Loucy (cell line): ENCODE measurements around the gene MAP3K13.
A peak's percentile ranks its signal among the peaks of the same experiment; 100 is the strongest.

Experiments
- H2AFZ ChIP-seq: fragments of 200-600 bp; sonication (generic); 2 replicates; pipeline ENCODE4 v1.6.0; 2016; ENCODE audit warnings: antibody characterized with exemption, mild to moderate bottlenecking, low read length, moderate library complexity
- H3F3A ChIP-seq: fragments of 200-600 bp; 2 replicates; pipeline ENCODE4 v1.6.0; 2016; ENCODE audit warnings: antibody characterized with exemption, low read depth, mild to moderate bottlenecking
- H3K27me3 ChIP-seq: fragments of 200-600 bp; sonication (generic); 2 replicates; pipeline ENCODE4 v1.6.1; 2014; ENCODE audit warnings: low read length, mild to moderate bottlenecking; ENCODE audit not compliant: insufficient read depth, poor library complexity, severe bottlenecking
- H3K36me3 ChIP-seq: fragments of 200-600 bp; sonication (generic); 2 replicates; pipeline ENCODE4 v1.6.1; 2016; ENCODE audit warnings: low read length; ENCODE audit not compliant: insufficient read depth
- H3K4me1 ChIP-seq: fragments of 200-600 bp; sonication (generic); 2 replicates; pipeline ENCODE4 v1.5.1; 2014; ENCODE audit warnings: low read length, mild to moderate bottlenecking; ENCODE audit not compliant: insufficient read depth, poor library complexity, severe bottlenecking
- H3K4me2 ChIP-seq: fragments of 200-600 bp; sonication (generic); 2 replicates; pipeline ENCODE4 v1.6.0; 2014; ENCODE audit warnings: antibody characterized with exemption, low read length, low read depth, mild to moderate bottlenecking; ENCODE audit not compliant: poor library complexity, severe bottlenecking
- H3K4me3 ChIP-seq: fragments of 200-600 bp; sonication (generic); 2 replicates; pipeline ENCODE4 v1.5.1; 2014; ENCODE audit warnings: low read length, mild to moderate bottlenecking, mixed read lengths; ENCODE audit not compliant: poor library complexity, severe bottlenecking
- H3K79me2 ChIP-seq: fragments of 200-600 bp; sonication (generic); 2 replicates; pipeline ENCODE4 v1.6.1; 2014; ENCODE audit warnings: low read length; ENCODE audit not compliant: insufficient read depth
- H3K9ac ChIP-seq: fragments of 200-600 bp; sonication (generic); 2 replicates; pipeline ENCODE4 v1.6.0; 2014; ENCODE audit warnings: mild to moderate bottlenecking, low read depth, low read length, moderate library complexity; ENCODE audit not compliant: poor library complexity, severe bottlenecking
- H3K9me2 ChIP-seq: fragments of 200-600 bp; sonication (generic); replicated peaks from 2 replicates; pipeline ENCODE4 v1.6.1; 2016; ENCODE audit warnings: low read depth, low read length, mixed read lengths
- H3K9me3 ChIP-seq: fragments of 200-600 bp; sonication (generic); 2 replicates; pipeline ENCODE4 v1.6.1; 2014; ENCODE audit warnings: mild to moderate bottlenecking, antibody characterized with exemption, low read length, low read depth; ENCODE audit not compliant: insufficient read depth
- H4K20me1 ChIP-seq: fragments of 200-600 bp; sonication (generic); 2 replicates; pipeline ENCODE4 v1.6.0; 2014; ENCODE audit warnings: antibody characterized with exemption, low read length, mild to moderate bottlenecking; ENCODE audit not compliant: insufficient read depth, poor library complexity, severe bottlenecking
- EZH2phosphoT487 ChIP-seq: fragments of 200-600 bp; IDR thresholded peaks from 2 replicates; pipeline ENCODE4 v1.6.1; 2018; ENCODE audit warnings: antibody characterized with exemption, mild to moderate bottlenecking, moderate library complexity, borderline replicate concordance
- TF ChIP-seq, protein P1 (sequence below): fragments of 200-600 bp; sonication (generic); conservative IDR thresholded peaks from 2 replicates; pipeline ENCODE4 v1.5.1; 2014; ENCODE audit warnings: mild to moderate bottlenecking, antibody characterized with exemption, low read length

Gene MAP3K13

DNA sequence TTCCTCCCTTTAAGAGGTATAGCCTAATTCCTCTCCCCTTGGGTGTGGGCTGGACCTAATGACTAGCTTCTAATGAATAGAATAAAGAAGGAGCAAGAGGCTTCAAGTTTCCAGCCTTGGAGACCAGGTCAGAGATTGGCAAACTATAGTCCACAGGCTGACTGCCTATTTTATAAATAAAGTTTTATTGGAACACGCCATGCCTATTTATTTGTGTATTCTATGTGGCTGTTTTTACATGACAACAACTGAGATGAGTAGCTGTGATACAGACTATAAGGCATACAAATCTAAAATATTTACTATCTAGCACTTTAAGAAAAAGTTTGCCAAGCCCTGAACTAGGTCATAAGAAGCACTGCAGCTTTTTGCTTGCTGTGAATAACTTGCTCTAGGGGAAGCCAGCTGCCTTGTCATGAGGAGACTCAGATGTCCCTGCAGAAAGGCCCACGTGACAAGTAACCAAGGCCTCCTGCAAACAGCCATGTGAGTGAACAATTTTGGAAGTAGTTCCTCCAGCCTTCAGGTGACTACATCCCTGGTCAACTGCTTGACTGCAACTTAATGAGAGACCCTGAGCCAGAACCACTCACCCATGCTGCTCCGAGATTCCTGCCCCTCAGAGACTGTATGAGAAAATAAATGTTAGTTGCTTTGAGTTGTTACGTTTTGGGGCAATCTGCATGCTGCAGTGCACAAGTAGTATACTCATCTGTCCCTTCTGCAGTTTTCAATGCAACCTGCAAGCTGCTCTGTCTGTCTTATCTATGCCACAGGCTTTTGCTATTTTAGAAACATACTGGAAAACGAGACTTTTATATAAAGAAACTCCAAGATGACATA lies 21.1 kb upstream of the MAP3K13 start:
- no peaks in the 10 kb centered on the region for H3F3A ChIP-seq
- no peaks in the 10 kb centered on the region for H3K36me3 ChIP-seq
- no peaks in the 10 kb centered on the region for H3K9me3 ChIP-seq
- H4K20me1 ChIP-seq = no peaks in the 10 kb centered on the region
- no peak for TF ChIP-seq EZH2phosphoT487
- TF ChIP-seq, protein P1, sequence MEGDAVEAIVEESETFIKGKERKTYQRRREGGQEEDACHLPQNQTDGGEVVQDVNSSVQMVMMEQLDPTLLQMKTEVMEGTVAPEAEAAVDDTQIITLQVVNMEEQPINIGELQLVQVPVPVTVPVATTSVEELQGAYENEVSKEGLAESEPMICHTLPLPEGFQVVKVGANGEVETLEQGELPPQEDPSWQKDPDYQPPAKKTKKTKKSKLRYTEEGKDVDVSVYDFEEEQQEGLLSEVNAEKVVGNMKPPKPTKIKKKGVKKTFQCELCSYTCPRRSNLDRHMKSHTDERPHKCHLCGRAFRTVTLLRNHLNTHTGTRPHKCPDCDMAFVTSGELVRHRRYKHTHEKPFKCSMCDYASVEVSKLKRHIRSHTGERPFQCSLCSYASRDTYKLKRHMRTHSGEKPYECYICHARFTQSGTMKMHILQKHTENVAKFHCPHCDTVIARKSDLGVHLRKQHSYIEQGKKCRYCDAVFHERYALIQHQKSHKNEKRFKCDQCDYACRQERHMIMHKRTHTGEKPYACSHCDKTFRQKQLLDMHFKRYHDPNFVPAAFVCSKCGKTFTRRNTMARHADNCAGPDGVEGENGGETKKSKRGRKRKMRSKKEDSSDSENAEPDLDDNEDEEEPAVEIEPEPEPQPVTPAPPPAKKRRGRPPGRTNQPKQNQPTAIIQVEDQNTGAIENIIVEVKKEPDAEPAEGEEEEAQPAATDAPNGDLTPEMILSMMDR = no peak
- H3K4me3 ChIP-seq = no peak overlapping the region
- H3K9me2 ChIP-seq = no peaks in the 10 kb centered on the region
- no peaks in the 10 kb centered on the region for H3K27me3 ChIP-seq
- peak overlapping the region; percentile 30; the same call in 1 of the 2 replicates for H2AFZ ChIP-seq
- H3K79me2 ChIP-seq = no peaks in the 10 kb centered on the region
- H3K4me1 ChIP-seq = peaks cover 3% of the 10 kb centered on the region
- H3K9ac ChIP-seq = no peak overlapping the region
- no peak overlapping the region for H3K4me2 ChIP-seq

- H3K27me3 ChIP-seq = no peaks in the 10 kb centered on the region
- no peak overlapping the region for H3K9ac ChIP-seq
- no peaks in the 10 kb centered on the region for H3F3A ChIP-seq
- H3K4me1 ChIP-seq = peaks cover 3% of the 10 kb centered on the region
- H3K4me3 ChIP-seq = no peak overlapping the region
- H3K79me2 ChIP-seq = no peaks in the 10 kb centered on the region
- no peaks in the 10 kb centered on the region for H4K20me1 ChIP-seq
- H3K36me3 ChIP-seq = no peaks in the 10 kb centered on the region
- H3K9me2 ChIP-seq = no peaks in the 10 kb centered on the region
- H3K9me3 ChIP-seq = no peaks in the 10 kb centered on the region
- TF ChIP-seq, protein P1 = no peak
- TF ChIP-seq EZH2phosphoT487 = no peak
- H2AFZ ChIP-seq = peak overlapping the region; percentile 38; the same call in 1 of the 2 replicates
- no peak overlapping the region for H3K4me2 ChIP-seq
These were observed 20.3 kb upstream of the MAP3K13 start for GRCh38 chr3:185342459-185343174.

DNA sequence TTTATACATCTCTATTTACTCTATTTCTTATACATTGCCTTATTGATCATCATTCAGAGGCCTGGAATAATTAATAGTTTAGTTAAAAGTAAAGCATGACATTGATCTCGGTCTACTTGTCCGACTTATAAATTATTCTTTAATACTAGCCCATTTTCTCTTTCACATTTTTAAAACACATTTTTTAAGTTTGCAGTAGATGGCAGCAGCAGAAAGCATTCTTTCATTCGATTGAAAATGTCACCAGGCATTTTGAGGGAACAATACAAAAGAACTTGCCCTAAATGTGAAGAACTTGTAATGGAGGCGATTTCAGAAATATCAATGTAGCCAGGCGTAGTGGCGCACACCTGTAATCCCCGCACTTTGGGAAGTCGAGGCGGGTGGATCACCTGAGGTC lies 15.5 kb upstream of the MAP3K13 start:
- Histone ChIP-seq H3K79me2 (no peaks in the 10 kb centered on the region), H3K4me2 (no peak overlapping the region), H3K9ac (no peak overlapping the region), H3K36me3 (no peaks in the 10 kb centered on the region), H3K27me3 (no peaks in the 10 kb centered on the region), H3F3A (no peaks in the 10 kb centered on the region), H4K20me1 (no peaks in the 10 kb centered on the region), H3K9me3 (no peaks in the 10 kb centered on the region), H3K9me2 (no peaks in the 10 kb centered on the region), H2AFZ (no peak overlapping the region), H3K4me1 (peaks cover 3% of the 10 kb centered on the region), H3K4me3 (no peak overlapping the region)
- no peak for TF ChIP-seq EZH2phosphoT487
- TF ChIP-seq, protein P1 = no peak
